ENCODE measurements around the gene SPATA20.

DNA sequence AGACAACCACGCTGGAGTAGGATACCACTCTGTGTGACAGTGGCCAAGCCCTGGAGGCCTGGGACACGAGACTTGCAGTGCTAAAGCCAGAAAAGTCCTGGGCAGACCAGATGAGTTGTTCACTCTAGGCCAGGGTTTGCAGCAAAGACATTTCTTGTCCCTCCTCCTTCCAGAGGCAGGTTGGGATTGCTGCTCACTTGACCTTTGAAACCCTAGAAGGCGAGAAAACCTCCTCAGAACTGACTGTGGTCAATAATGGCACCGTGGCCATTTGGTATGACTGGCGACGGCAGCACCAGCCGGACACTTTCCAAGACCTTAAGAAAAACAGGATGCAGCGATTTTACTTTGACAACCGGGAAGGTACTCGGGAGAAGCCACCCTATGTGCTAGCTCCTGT lies 24.2 kb upstream of the SPATA20 start:
- TF ChIP-seq, protein P1, sequence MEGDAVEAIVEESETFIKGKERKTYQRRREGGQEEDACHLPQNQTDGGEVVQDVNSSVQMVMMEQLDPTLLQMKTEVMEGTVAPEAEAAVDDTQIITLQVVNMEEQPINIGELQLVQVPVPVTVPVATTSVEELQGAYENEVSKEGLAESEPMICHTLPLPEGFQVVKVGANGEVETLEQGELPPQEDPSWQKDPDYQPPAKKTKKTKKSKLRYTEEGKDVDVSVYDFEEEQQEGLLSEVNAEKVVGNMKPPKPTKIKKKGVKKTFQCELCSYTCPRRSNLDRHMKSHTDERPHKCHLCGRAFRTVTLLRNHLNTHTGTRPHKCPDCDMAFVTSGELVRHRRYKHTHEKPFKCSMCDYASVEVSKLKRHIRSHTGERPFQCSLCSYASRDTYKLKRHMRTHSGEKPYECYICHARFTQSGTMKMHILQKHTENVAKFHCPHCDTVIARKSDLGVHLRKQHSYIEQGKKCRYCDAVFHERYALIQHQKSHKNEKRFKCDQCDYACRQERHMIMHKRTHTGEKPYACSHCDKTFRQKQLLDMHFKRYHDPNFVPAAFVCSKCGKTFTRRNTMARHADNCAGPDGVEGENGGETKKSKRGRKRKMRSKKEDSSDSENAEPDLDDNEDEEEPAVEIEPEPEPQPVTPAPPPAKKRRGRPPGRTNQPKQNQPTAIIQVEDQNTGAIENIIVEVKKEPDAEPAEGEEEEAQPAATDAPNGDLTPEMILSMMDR (IDR thresholded peaks at IDR 0.05) = no peak
- TF ChIP-seq POLR2A (IDR thresholded peaks at IDR 0.05) = no peak
